Caco-2 (cell line): ENCODE data around the gene ST6GALNAC2. TPM values are rescaled to one million over a fixed set of nuclear protein-coding genes. Genes with fewer than 3 reads are reported as not detected.

Experiments used
- BruUV-seq: library from RNA; stranded (reverse); fragments of 400-500 nt; replicated peaks from 2 replicates; lab custom pipeline; 2021; lab: Mats Ljungman, UMichigan
- CTCF ChIA-PET: fragments of 300-600 bp; sonication (Branson Sonifier 250); formaldehyde crosslinking; loops from one replicate; lab custom pipeline; 2022; ENCODE audit warnings: antibody characterized with exemption; lab: Charles Lee
- POLR2A ChIA-PET: fragments of 300-600 bp; sonication (Branson Sonifier 250); formaldehyde crosslinking; loops from one replicate; lab custom pipeline; 2022; ENCODE audit warnings: antibody characterized with exemption; lab: Charles Lee
- DNase-seq, 2 experiments: peaks; one replicate each; pipeline versions ENCODE4 v3.0.0 to v3.0.0-alpha.2; 2020 to 2022
- H3K27me3 ChIP-seq: replicated peaks from 2 replicates; pipeline ENCODE4 v1.6.0; 2011; ENCODE audit warnings: low read length; ENCODE audit not compliant: control insufficient read depth, insufficient read depth
- H3K36me3 ChIP-seq: 2 replicates; pipeline ENCODE4 v1.5.1; 2011; ENCODE audit warnings: low read length; ENCODE audit not compliant: control insufficient read depth, insufficient read depth
- H3K4me1 ChIP-seq: fragments of 250-450 bp; sonication (Bioruptor Pico); 2 replicates; pipeline ENCODE4 v1.5.1; 2020; ENCODE audit warnings: mild to moderate bottlenecking
- H3K4me3 ChIP-seq: 2 replicates; pipeline ENCODE4 v1.5.1; 2011; ENCODE audit warnings: low read depth, mild to moderate bottlenecking, control low read depth, low read length
- H3K9me3 ChIP-seq: fragments of 250-450 bp; sonication (Bioruptor Pico); 2 replicates; pipeline ENCODE4 v1.5.1; 2020; ENCODE audit warnings: mild to moderate bottlenecking, moderate library complexity
- H3K27ac Mint-ChIP-seq: one replicate; pipeline ENCODE4 v1.8.0; 2022; ENCODE audit warnings: mixed read lengths; ENCODE audit not compliant: unreplicated experiment
- H3K27me3 Mint-ChIP-seq: one replicate; pipeline ENCODE4 v1.8.0; 2022; ENCODE audit warnings: mixed read lengths; ENCODE audit not compliant: insufficient read depth, unreplicated experiment
- H3K36me3 Mint-ChIP-seq: one replicate; pipeline ENCODE4 v1.8.0; 2022; ENCODE audit warnings: mild to moderate bottlenecking, mixed read lengths; ENCODE audit not compliant: insufficient read depth, unreplicated experiment
- H3K4me1 Mint-ChIP-seq: one replicate; pipeline ENCODE4 v1.8.0; 2022; ENCODE audit warnings: low read depth, mixed read lengths; ENCODE audit not compliant: unreplicated experiment
- H3K4me3 Mint-ChIP-seq: one replicate; pipeline ENCODE4 v1.8.0; 2022; ENCODE audit warnings: mild to moderate bottlenecking, moderate library complexity, mixed read lengths; ENCODE audit not compliant: unreplicated experiment
- H3K9me3 Mint-ChIP-seq: one replicate; pipeline ENCODE4 v1.8.0; 2022; ENCODE audit warnings: mixed read lengths; ENCODE audit not compliant: unreplicated experiment
- intact Hi-C: fragments of 100-400 bp; cut with micrococcal nuclease; formaldehyde crosslinking; loops from one replicate; pipeline ENCODE4 v1.10.0; 2022; ENCODE audit not compliant: unreplicated experiment
- total RNA-seq: library from RNA; stranded (reverse); gene quantifications from 2 replicates; pipeline ENCODE4 v1.2.3, GENCODE V29; 2022
- TF ChIP-seq, protein P1 (sequence below), 2 experiments: fragments of 200-600 bp in 1 of 2; IDR thresholded peaks; 1 replicate in 1 of 2; 2 replicates in 1 of 2; pipeline versions ENCODE4 v1.5.1 to v1.8.0; 2011 to 2022; ENCODE audit warnings: antibody characterized with exemption in 1 of 2, control low read depth in 1 of 2, inconsistent platforms in 1 of 2, low read depth in 1 of 2, low read length in 1 of 2, mild to moderate bottlenecking in 1 of 2, moderate library complexity in 1 of 2; ENCODE audit not compliant: insufficient read depth in 1 of 2, severe bottlenecking in 1 of 2, unreplicated experiment in 1 of 2

The ST6GALNAC2 gene
- total RNA-seq, 1 experiment from 2014 or later = 0.77 TPM

DNA sequence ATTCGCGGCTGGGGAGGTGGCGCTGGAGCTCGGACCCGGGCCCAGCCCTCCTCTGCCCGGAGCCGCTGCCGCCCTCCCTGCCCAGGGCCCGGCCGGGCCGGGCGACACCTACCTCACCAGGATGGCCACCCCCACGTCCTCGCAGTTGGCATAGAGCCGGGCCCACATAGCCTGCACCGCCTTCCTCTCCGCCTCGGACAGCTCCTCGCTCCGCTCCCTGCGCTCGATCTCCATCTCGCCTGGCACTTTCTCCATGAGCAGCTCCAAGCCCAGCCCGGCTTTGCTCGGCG is 48.4 kb downstream of the ST6GALNAC2 start:
- BruUV-seq = no TSS peak
- intact Hi-C loops = no loop called here
- no peaks in the 10 kb centered on the region for H3K9me3 ChIP-seq
- H3K9me3 Mint-ChIP-seq = no peaks in the 10 kb centered on the region
- H3K4me3 Mint-ChIP-seq = no peak overlapping the region
- H3K27me3 Mint-ChIP-seq = no peaks in the 10 kb centered on the region
- H3K4me3 ChIP-seq = no peak overlapping the region
- TF ChIP-seq, protein P1, sequence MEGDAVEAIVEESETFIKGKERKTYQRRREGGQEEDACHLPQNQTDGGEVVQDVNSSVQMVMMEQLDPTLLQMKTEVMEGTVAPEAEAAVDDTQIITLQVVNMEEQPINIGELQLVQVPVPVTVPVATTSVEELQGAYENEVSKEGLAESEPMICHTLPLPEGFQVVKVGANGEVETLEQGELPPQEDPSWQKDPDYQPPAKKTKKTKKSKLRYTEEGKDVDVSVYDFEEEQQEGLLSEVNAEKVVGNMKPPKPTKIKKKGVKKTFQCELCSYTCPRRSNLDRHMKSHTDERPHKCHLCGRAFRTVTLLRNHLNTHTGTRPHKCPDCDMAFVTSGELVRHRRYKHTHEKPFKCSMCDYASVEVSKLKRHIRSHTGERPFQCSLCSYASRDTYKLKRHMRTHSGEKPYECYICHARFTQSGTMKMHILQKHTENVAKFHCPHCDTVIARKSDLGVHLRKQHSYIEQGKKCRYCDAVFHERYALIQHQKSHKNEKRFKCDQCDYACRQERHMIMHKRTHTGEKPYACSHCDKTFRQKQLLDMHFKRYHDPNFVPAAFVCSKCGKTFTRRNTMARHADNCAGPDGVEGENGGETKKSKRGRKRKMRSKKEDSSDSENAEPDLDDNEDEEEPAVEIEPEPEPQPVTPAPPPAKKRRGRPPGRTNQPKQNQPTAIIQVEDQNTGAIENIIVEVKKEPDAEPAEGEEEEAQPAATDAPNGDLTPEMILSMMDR (IDR thresholded peaks at IDR 0.05; ENCODE audit: insufficient read depth in 1 of 2, low read depth in 1 of 2, low read length in 1 of 2, severe bottlenecking in 1 of 2, unreplicated experiment in 1 of 2) = no peak
- peaks cover 5% of the 10 kb centered on the region for H3K36me3 Mint-ChIP-seq
- peaks cover 16% of the 10 kb centered on the region for H3K4me1 Mint-ChIP-seq
- ChIA-PET POLR2A (no interaction called here), CTCF (no interaction called here)
- DNase-seq = no peak
- no peaks in the 10 kb centered on the region for H3K36me3 ChIP-seq
- no peaks in the 10 kb centered on the region for H3K27me3 ChIP-seq
- peaks cover 17% of the 10 kb centered on the region for H3K4me1 ChIP-seq
- no peak overlapping the region for H3K27ac Mint-ChIP-seq

DNA sequence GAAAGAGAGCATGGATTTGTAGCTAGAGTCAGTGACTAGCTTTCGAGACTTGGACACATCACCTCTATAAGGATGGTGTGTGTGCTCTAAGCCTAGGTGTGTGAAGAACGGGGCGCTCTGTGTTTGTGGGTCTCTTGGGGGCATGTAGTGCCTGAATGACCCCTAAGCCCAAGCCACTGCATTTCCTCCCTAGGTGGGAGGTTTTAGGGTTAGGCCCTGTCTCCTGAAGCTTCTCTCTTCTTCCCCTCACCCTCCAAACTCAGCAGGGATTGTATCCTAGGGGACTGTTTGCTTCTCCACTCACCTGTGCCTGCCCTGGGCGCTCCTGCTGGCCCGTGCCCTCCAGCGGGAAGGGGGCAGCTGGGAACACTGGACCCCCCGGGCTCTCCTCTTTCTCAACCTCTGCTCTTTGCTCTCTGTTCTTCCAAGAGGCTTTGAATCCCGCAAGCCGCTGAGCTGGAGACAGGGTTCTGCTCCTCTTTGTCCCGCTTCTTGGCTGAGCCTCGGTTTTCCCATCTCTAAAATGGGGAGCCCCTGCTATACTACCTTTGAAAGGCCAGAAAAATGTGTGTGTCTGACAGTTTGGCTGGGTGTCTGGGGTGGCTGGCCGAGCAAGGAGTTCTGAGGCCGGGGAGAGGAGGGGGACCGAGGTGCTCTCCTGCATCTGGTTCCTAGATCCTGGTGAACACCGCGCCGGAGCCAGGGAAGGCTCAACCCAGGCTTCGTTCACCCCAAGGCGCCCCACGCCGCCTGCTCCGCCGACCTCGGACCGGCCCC is 49.0 kb downstream of the ST6GALNAC2 start:
- ChIA-PET POLR2A (interaction anchor here (0.6 kb wide), 1 partner anchor 21 kb away, joined by 3 read pairs; no protein-coding TSS in a partner anchor), CTCF (no interaction called here)
- H3K4me1 Mint-ChIP-seq = peaks cover 21% of the 10 kb centered on the region
- H3K27me3 Mint-ChIP-seq = no peaks in the 10 kb centered on the region
- H3K9me3 Mint-ChIP-seq = no peaks in the 10 kb centered on the region
- Histone ChIP-seq H3K27me3 (no peaks in the 10 kb centered on the region), H3K36me3 (no peaks in the 10 kb centered on the region), H3K4me1 (peaks cover 17% of the 10 kb centered on the region), H3K9me3 (no peaks in the 10 kb centered on the region), H3K4me3 (no peak overlapping the region)
- intact Hi-C loops = no loop called here
- no peak for DNase-seq
- H3K27ac Mint-ChIP-seq = no peak overlapping the region
- H3K4me3 Mint-ChIP-seq = no peak overlapping the region
- BruUV-seq = no TSS peak
- TF ChIP-seq, protein P1 (IDR thresholded peaks at IDR 0.05; ENCODE audit: insufficient read depth in 1 of 2, low read depth in 1 of 2, low read length in 1 of 2, severe bottlenecking in 1 of 2, unreplicated experiment in 1 of 2) = no peak
- peaks cover 5% of the 10 kb centered on the region for H3K36me3 Mint-ChIP-seq

DNA sequence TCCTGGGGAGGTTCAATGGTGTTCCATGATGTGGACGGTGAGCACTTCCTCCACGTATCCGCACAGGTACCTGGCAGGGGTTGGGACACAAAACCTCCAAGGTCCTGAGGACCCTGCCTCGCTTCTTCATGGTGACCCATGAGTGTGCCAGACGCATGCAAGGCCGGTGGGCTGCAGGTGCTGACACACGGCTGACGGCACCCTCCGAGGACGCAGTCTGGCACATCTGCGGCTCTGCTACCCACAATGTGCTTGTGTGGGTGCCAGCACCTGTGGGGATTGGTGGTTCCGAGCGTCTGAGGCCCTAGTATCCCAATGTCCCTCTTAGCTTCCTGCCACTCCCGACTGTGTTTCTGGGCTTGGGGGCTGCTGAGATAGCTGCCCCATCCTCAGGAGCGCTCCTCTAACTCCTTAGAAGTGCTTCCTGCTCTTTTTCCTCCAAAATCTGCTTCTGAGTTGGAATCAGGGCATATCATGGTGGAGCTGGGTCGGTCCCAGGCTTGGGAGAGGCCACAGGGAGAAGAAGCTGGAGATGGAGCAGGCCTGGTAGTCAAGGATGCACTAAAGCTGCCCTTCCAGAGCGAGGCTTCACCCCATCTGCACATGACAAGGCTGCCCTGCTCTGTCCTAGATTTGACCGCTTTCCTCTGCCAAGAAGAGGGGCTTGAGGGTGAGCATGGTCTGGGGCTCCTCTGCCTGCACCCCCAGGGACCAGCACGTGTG is 49.7 kb downstream of the ST6GALNAC2 start:
- peaks cover 20% of the 10 kb centered on the region for H3K4me1 Mint-ChIP-seq
- no peak for DNase-seq
- H3K27me3 ChIP-seq = no peaks in the 10 kb centered on the region
- no peaks in the 10 kb centered on the region for H3K9me3 ChIP-seq
- intact Hi-C loops = no loop called here
- H3K4me3 ChIP-seq = no peak overlapping the region
- POLR2A ChIA-PET = interaction anchor here (0.6 kb wide), 1 partner anchor 21 kb away, joined by 3 read pairs; no protein-coding TSS in a partner anchor
- H3K36me3 ChIP-seq = no peaks in the 10 kb centered on the region
- peaks cover 4% of the 10 kb centered on the region for H3K36me3 Mint-ChIP-seq
- H3K4me3 Mint-ChIP-seq = no peak overlapping the region
- H3K4me1 ChIP-seq = peaks cover 13% of the 10 kb centered on the region
- H3K9me3 Mint-ChIP-seq = no peaks in the 10 kb centered on the region
- no peak overlapping the region for H3K27ac Mint-ChIP-seq
- TF ChIP-seq, protein P1 (IDR thresholded peaks at IDR 0.05; ENCODE audit: insufficient read depth in 1 of 2, low read depth in 1 of 2, low read length in 1 of 2, severe bottlenecking in 1 of 2, unreplicated experiment in 1 of 2) = no peak
- no peaks in the 10 kb centered on the region for H3K27me3 Mint-ChIP-seq
- CTCF ChIA-PET = interaction anchor here (0.8 kb wide), 1 partner anchor 13 kb away, joined by 3 read pairs; no protein-coding TSS in a partner anchor
- no TSS peak for BruUV-seq
